H9 (cell line): ENCODE results near the gene CHSY1. TPM values are rescaled to one million over a fixed set of nuclear protein-coding genes. Genes with fewer than 3 reads are reported as not detected.

Experiments
- DNase-seq: peaks from one replicate; pipeline ENCODE4 v3.0.0-alpha.2; 2017
- H2AFZ ChIP-seq: one replicate; pipeline ENCODE4 v1.6.1; 2013; ENCODE audit warnings: mild to moderate bottlenecking, low read length, control low read depth, moderate library complexity
- H2AK5ac ChIP-seq: 2 replicates; pipeline ENCODE4 v1.6.1; 2013; ENCODE audit warnings: low read length, control low read depth, mixed read lengths; ENCODE audit not compliant: insufficient read length
- H2BK120ac ChIP-seq: one replicate; pipeline ENCODE4 v1.6.1; 2013; ENCODE audit warnings: low read depth, mild to moderate bottlenecking, low read length, control low read depth, inconsistent platforms; ENCODE audit not compliant: poor library complexity, severe bottlenecking
- H2BK12ac ChIP-seq: 2 replicates; pipeline ENCODE4 v1.6.1; 2013; ENCODE audit warnings: low read length, control low read depth, mixed read lengths, low read depth; ENCODE audit not compliant: insufficient read length
- H2BK15ac ChIP-seq: 2 replicates; pipeline ENCODE4 v1.6.1; 2013; ENCODE audit warnings: low read depth, low read length, control low read depth
- H2BK20ac ChIP-seq: one replicate; pipeline ENCODE4 v1.6.1; 2013; ENCODE audit warnings: low read depth, mild to moderate bottlenecking, low read length, control low read depth, inconsistent platforms; ENCODE audit not compliant: poor library complexity, severe bottlenecking
- H2BK5ac ChIP-seq: 2 replicates; pipeline ENCODE4 v1.6.1; 2013; ENCODE audit warnings: low read length, control low read depth, mixed read lengths; ENCODE audit not compliant: insufficient read length
- H3K14ac ChIP-seq: 2 replicates; pipeline ENCODE4 v1.6.1; 2013; ENCODE audit warnings: low read length, control low read depth; ENCODE audit not compliant: insufficient read depth
- H3K18ac ChIP-seq: 2 replicates; pipeline ENCODE4 v1.6.1; 2013; ENCODE audit warnings: low read depth, mild to moderate bottlenecking, mixed read lengths, low read length, control low read depth; ENCODE audit not compliant: insufficient read length
- H3K23ac ChIP-seq: 2 replicates; pipeline ENCODE4 v1.6.1; 2013; ENCODE audit warnings: low read length, control low read depth, mixed read lengths, low read depth; ENCODE audit not compliant: insufficient read length
- H3K23me2 ChIP-seq: 2 replicates; pipeline ENCODE4 v1.6.1; 2013; ENCODE audit warnings: low read depth, mild to moderate bottlenecking, mixed read lengths, low read length, control low read depth; ENCODE audit not compliant: insufficient read length, poor library complexity, severe bottlenecking
- H3K27ac ChIP-seq: 2 replicates; pipeline ENCODE4 v1.5.1; 2013; ENCODE audit warnings: low read length, control low read depth, mixed read lengths, low read depth; ENCODE audit not compliant: insufficient read length
- H3K27me3 ChIP-seq: 2 replicates; pipeline ENCODE4 v1.6.1; 2013; ENCODE audit warnings: low read length, control low read depth, inconsistent platforms; ENCODE audit not compliant: insufficient read depth
- H3K4ac ChIP-seq: 2 replicates; pipeline ENCODE4 v1.6.1; 2013; ENCODE audit warnings: low read depth, mild to moderate bottlenecking, control low read depth, inconsistent platforms, low read length, moderate library complexity
- H3K4me1 ChIP-seq: 2 replicates; pipeline ENCODE4 v1.6.1; 2013; ENCODE audit warnings: low read length, control low read depth, inconsistent platforms; ENCODE audit not compliant: insufficient read depth
- H3K4me2 ChIP-seq: 2 replicates; pipeline ENCODE4 v1.6.1; 2013; ENCODE audit warnings: low read length, control low read depth, mixed read lengths; ENCODE audit not compliant: insufficient read length, insufficient read depth
- H3K56ac ChIP-seq: 2 replicates; pipeline ENCODE4 v1.6.1; 2013; ENCODE audit warnings: low read depth, mild to moderate bottlenecking, mixed read lengths, low read length, control low read depth; ENCODE audit not compliant: insufficient read length
- H3K79me1 ChIP-seq: 2 replicates; pipeline ENCODE4 v1.6.1; 2013; ENCODE audit warnings: low read depth, mild to moderate bottlenecking, moderate library complexity, low read length, control low read depth, inconsistent platforms; ENCODE audit not compliant: insufficient read depth, poor library complexity, severe bottlenecking
- H3K79me2 ChIP-seq: 2 replicates; pipeline ENCODE4 v1.6.1; 2013; ENCODE audit warnings: low read length, control low read depth, inconsistent platforms; ENCODE audit not compliant: insufficient read depth
- H3K9ac ChIP-seq: 2 replicates; pipeline ENCODE4 v1.6.1; 2013; ENCODE audit warnings: low read length, control low read depth, mixed read lengths; ENCODE audit not compliant: insufficient read length; ENCODE audit errors: extremely low read depth
- H3K9me3 ChIP-seq: one replicate; pipeline ENCODE4 v1.6.1; 2013; ENCODE audit warnings: low read depth, low read length, inconsistent platforms; ENCODE audit not compliant: control insufficient read depth
- H3T11ph ChIP-seq: one replicate; pipeline ENCODE4 v1.6.1; 2013; ENCODE audit warnings: mild to moderate bottlenecking, low read length, control low read depth, inconsistent platforms
- H4K20me1 ChIP-seq: one replicate; pipeline ENCODE4 v1.6.1; 2013; ENCODE audit not compliant: control insufficient read depth, insufficient read length, insufficient read depth
- H4K5ac ChIP-seq: 2 replicates; pipeline ENCODE4 v1.6.1; 2013; ENCODE audit warnings: low read depth, mild to moderate bottlenecking, mixed read lengths, low read length, control low read depth; ENCODE audit not compliant: insufficient read length
- H4K8ac ChIP-seq: replicated peaks from 2 replicates; pipeline ENCODE4 v1.6.1; 2013; ENCODE audit warnings: low read length, control low read depth, mixed read lengths, low read depth; ENCODE audit not compliant: insufficient read length
- H4K91ac ChIP-seq: 2 replicates; pipeline ENCODE4 v1.6.1; 2013; ENCODE audit warnings: low read depth, mild to moderate bottlenecking, moderate library complexity, mixed read lengths, low read length, control low read depth; ENCODE audit not compliant: insufficient read length
- H3K27ac Mint-ChIP-seq, 3 experiments: 2 replicates in 2 of 3; 3 replicates in 1 of 3; pipeline ENCODE4 v1.8.0; 2020 to 2021; ENCODE audit warnings: mixed read lengths in 3 of 3, mild to moderate bottlenecking in 1 of 3, moderate library complexity in 1 of 3
- H3K27me3 Mint-ChIP-seq: 2 replicates; pipeline ENCODE4 v1.8.0; 2021; ENCODE audit warnings: low read depth, mild to moderate bottlenecking, moderate library complexity, mixed read lengths
- H3K36me3 Mint-ChIP-seq, 3 experiments: 2 replicates in 2 of 3; 3 replicates in 1 of 3; pipeline ENCODE4 v1.8.0; 2020 to 2021; ENCODE audit warnings: low read depth in 3 of 3, mixed read lengths in 3 of 3; ENCODE audit not compliant: insufficient read depth in 1 of 3
- H3K4me1 Mint-ChIP-seq, 2 experiments: 2 replicates each; pipeline ENCODE4 v1.8.0; 2020; ENCODE audit warnings: mixed read lengths in 2 of 2
- H3K4me3 Mint-ChIP-seq, 2 experiments: 2 replicates in 1 of 2; 3 replicates in 1 of 2; pipeline ENCODE4 v1.8.0; 2020 to 2021; ENCODE audit warnings: mild to moderate bottlenecking in 2 of 2, mixed read lengths in 2 of 2, moderate library complexity in 1 of 2
- H3K9me3 Mint-ChIP-seq, 2 experiments: 2 replicates in 1 of 2; 3 replicates in 1 of 2; pipeline ENCODE4 v1.8.0; 2020; ENCODE audit warnings: mild to moderate bottlenecking in 2 of 2, mixed read lengths in 2 of 2, moderate library complexity in 1 of 2
- WGBS: extraction: QIAGEN DNeasy Blood & Tissue Kit; methylation state at CpG from one replicate; pipeline ENCODE4 v1.1.7; 2013; ENCODE audit warnings: missing lambda C conversion rate, low lambda C conversion rate, mixed read lengths; ENCODE audit not compliant: insufficient read length; ENCODE audit errors: extremely low coverage; 5-methylcytosine and 5-hydroxymethylcytosine counted together
- total RNA-seq: library from RNA; stranded (reverse); gene quantifications from 2 replicates; pipeline ENCODE4 v1.2.1, GENCODE V29; 2021
- TF ChIP-seq, protein P1 (sequence below): fragments of 200-600 bp; sonication (generic); conservative IDR thresholded peaks from 3 replicates; pipeline ENCODE4 v1.8.0; 2021; ENCODE audit warnings: antibody characterized with exemption, mild to moderate bottlenecking

Gene CHSY1
- total RNA-seq, 1 experiment from 2014 or later = 68.3 TPM

- no peaks in the 10 kb centered on the region for H3K23me2 ChIP-seq
- DNase-seq = no peak
- no peaks in the 10 kb centered on the region; the same call in 1 of the 2 replicates for H3K4me1 ChIP-seq
- Mint-ChIP-seq H3K4me1 (peaks cover 8 to 10% of the 10 kb centered on the region in 2 experiments), H3K27me3 (peaks cover 2% of the 10 kb centered on the region), H3K36me3 (no peaks in the 10 kb centered on the region), H3K4me3 (no peak overlapping the region), H3K9me3 (no peaks in the 10 kb centered on the region; a peak in 1 of 5 replicates), H3K27ac (no peak overlapping the region)
- H2BK120ac ChIP-seq = no peak overlapping the region
- H3K18ac ChIP-seq = no peak overlapping the region
- H3K9me3 ChIP-seq = no peaks in the 10 kb centered on the region
- no peaks in the 10 kb centered on the region for H3K27me3 ChIP-seq
- no peak overlapping the region for H4K91ac ChIP-seq
- H2BK12ac ChIP-seq = no peak overlapping the region
- TF ChIP-seq, protein P1, sequence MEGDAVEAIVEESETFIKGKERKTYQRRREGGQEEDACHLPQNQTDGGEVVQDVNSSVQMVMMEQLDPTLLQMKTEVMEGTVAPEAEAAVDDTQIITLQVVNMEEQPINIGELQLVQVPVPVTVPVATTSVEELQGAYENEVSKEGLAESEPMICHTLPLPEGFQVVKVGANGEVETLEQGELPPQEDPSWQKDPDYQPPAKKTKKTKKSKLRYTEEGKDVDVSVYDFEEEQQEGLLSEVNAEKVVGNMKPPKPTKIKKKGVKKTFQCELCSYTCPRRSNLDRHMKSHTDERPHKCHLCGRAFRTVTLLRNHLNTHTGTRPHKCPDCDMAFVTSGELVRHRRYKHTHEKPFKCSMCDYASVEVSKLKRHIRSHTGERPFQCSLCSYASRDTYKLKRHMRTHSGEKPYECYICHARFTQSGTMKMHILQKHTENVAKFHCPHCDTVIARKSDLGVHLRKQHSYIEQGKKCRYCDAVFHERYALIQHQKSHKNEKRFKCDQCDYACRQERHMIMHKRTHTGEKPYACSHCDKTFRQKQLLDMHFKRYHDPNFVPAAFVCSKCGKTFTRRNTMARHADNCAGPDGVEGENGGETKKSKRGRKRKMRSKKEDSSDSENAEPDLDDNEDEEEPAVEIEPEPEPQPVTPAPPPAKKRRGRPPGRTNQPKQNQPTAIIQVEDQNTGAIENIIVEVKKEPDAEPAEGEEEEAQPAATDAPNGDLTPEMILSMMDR = no peak
- H3K56ac ChIP-seq = no peak overlapping the region
- H2BK20ac ChIP-seq = no peak overlapping the region
- no peak overlapping the region for H2BK15ac ChIP-seq
- no peaks in the 10 kb centered on the region for H4K20me1 ChIP-seq
- H3K79me1 ChIP-seq = no peaks in the 10 kb centered on the region
- H3T11ph ChIP-seq = no peak overlapping the region
- H4K8ac ChIP-seq = no peak overlapping the region
- no peak overlapping the region for H2AFZ ChIP-seq
- H3K4me2 ChIP-seq = no peak overlapping the region
- no peak overlapping the region for H3K23ac ChIP-seq
- no peak overlapping the region for H3K14ac ChIP-seq
- no CpG with 5 or more reads among the region's 8 CpGs for whole genome bisulfite sequencing
- H3K27ac ChIP-seq = no peak overlapping the region
- H2BK5ac ChIP-seq = no peak overlapping the region
- no peak overlapping the region for H3K9ac ChIP-seq
- no peak overlapping the region for H3K4ac ChIP-seq
- no peak overlapping the region for H2AK5ac ChIP-seq
- H3K79me2 ChIP-seq = no peaks in the 10 kb centered on the region
- H4K5ac ChIP-seq = no peak overlapping the region
Observed at GRCh38 chr15:101151288-101151687, 100.6 kb downstream of the CHSY1 start.
